DMS114 treated with DMSO at 0.1 percent for 48 hours (cell line): ENCODE results near the gene SHOC1.
"Not testable (repeated sequence)": the region's sequence is repeated elsewhere in the genome, so short reads cannot be mapped to it uniquely, and the experiment has no call there.

ENCODE experiments used
- DNase-seq: peaks from one replicate; lab custom pipeline; 2025; ENCODE audit not compliant: unreplicated experiment; lab: John Stamatoyannopoulos, UW

Gene SHOC1

DNA sequence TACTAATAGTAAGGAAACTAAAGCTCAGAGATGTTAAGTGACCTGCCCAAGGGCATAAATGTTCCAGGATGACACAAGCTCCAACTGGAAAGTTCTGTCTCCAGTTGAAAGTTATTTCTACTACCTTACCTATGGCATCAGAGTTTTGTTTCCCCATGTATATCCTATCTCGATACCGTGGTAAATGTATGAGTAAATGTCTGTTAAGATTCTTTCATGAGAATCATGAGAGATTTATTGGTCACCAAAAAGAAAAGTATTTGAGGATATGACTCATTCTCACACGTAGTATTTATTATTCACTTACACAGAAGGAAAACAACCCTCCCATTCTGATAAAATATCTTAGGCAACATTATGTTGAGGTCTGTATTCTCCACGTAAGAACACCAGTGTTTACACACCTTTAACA is 11.1 kb upstream of the SHOC1 start:
- DNase-seq = no peak

DNA sequence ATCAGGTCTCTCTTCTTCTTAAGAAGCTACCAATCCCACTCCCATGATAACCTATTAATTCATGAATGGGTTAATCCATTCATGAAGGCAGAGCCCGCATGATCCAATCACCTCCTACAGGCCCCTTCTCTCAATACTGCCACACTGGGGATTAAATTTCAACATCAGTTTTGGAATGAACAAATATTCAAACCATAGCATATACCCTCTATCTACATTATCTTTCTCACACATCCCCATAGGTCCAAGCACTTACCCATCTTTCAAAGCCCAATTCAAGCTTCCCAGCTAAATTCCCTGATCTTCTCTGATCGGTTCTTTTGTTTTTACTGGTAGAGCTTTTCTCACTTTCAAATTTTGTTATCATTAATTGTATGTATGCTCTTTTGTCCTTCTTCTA is 10.5 kb upstream of the SHOC1 start:
- DNase-seq = no peak

DNA sequence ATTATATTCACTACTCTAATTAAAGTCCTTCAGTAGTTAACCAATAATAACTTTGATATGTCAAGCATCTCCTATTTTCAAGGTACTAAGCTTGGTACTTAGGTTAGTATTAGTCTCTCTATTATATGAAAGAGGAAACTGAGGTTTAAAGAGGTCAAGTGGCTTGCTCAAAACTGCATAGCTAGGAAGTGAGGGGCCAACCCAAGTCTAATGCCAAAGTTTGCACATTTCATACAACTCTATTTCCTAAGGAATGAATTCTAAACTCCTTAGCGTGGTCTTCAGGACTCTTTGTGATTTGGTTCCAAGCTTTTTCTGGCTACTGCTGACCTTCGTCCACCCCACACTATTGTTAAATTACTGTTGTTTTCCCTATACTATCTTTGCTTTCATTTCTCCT is 9.9 kb upstream of the SHOC1 start:
- DNase-seq = no peak

DNA sequence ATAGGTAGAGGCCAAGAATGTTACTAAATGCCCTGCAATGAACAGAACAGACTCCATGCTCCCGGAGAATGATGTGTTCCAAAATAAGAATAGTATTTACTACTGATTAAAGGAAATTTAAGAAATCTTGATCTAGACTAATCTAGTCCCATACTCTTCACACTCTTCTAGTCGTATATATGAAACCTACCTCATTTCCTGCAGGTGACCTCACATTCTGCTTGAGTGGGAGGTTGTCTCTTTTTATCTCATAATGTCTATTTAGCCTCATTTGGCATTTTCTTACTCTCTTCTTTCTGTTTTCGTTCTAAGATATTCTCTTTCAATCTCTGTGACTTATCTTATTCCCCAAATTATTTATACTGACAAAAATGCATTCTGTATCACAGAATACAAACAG is 9.2 kb upstream of the SHOC1 start:
- no peak for DNase-seq

DNA sequence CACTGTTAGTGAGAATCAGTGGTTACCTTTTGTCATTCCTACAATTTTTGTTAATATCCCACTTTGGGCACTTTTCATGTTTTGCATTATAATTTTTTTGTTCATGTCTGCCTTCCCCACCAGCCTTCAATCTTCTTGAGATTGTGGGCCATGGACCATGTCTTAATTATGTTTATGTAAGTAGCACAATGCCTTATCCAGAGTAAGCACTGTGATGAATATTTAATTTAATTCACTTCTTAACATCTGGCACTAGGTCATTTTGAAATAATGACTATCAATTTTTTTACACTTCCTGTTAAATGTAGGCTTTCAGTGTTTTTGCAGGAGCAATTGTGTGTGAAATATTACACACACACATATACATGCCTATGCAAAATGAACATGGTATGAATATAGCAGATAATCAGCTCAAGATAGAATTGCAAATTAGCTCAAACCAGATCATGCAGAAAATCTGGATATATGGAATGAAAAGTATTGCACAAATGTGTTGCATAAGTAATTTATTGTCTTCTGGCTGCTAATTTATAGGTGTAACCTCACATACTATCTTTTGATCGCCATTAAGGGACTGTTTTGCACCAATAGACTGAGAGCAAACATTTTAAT is 5.3 kb upstream of the SHOC1 start:
- DNase-seq = no peak

DNA sequence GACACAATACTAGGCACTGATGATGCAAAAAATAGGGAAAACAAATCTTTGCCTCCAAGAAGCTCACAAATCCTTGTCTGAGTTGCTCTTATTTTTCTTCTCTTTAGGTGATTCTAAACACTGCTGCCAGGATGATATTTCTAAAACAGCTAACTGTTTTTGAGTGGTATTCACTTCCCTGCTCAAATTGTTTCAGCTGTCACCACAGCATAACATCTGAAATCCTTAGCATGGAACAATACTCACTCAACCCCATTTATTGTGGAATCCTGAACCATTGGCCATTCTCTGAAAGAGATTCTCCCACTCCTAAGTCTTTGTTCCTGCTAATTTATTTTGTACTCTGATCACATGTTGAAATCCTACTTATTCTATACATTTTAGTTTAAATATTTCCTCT is 4.8 kb upstream of the SHOC1 start:
- DNase-seq = no peak

DNA sequence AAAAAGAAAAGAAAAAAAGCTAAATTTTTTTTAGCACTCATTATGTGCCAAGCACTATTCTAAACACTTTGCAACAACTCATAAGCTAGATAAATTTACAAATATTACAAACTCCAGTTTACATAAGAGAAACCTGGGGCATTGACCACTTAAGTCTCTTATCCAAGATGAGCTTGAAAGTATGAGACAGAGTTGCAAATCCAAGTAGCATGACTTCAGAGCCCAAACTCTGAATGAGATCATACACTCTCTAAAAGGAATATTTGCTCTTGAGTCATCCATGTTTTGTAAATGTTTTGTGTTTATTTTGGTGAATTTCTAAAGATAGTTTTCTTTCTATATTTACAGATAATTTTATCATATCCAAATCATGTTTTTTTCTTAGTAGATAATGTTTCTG is 4.0 kb upstream of the SHOC1 start:
- DNase-seq = no peak

DNA sequence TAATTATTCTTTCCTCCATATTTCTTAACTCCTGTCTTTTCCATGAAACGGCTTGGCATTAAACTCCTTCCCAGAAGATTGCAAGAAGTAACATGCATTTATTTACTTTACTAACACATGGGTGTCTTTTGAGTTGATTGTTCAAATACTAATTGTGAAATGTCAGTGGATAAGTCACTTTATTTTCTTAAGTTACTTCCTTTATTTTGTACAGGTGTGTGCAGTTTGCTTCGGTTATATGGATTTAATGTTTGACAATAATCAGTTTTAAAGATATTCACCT is 761 bp upstream of the SHOC1 start:
- no peak for DNase-seq

DNA sequence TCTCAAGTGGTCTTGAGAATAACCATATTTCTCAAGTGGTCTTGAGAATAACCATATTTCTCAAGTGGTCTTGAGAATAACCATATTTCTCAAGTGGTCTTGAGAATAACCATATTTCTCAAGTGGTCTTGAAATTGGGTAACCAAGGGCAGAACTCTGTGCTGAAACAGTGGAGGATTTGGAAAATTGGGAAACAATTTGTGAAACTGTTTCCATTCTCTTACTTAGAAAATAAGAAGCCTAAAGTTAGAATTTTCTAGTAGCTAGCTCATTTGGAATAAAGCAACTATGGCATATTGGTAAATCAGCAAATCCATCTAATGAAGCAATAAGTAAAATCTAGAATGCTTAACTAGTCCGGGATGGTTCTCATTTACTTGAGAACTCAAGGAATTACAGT is 2.9 kb downstream of the SHOC1 start:
- not testable (repeated sequence) for DNase-seq

DNA sequence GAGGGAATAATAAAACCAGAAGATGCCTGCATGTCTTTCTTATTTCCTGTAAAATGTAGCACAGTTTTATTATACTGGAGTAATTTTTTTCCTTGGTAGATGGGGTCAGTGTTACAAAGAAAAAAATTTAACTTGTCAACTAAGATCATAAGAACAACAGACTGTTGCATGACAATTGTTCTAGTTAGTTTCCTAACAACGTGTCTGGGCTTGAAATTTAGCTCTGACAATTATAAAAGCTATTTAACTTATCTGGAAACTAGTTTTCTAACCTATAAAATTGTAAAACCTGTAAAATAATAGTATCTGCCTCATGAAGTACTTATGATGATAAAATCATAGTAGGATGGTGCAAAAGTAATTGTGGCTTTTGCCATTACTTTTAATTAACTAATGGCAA is 4.9 kb downstream of the SHOC1 start:
- DNase-seq = no peak

DNA sequence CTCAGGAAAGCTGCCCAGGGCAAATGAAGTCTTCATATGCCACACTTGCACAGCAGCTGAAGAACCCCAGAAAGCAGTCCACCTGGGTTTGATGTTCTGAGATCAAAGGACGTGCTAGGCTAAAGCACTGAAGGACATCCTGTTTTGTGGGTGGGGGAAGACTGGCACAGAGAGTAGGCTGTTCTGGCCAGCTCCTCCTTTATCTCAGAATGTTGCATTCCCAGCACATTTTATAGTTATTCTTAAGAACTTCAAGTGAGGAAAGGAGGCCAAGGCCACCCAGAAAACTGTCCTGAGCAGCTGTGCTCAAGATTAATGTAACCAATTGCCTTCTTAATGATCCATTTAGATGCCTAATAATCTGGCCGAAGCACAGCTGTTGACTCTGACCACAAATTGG is 10.9 kb downstream of the SHOC1 start:
- DNase-seq = no peak

DNA sequence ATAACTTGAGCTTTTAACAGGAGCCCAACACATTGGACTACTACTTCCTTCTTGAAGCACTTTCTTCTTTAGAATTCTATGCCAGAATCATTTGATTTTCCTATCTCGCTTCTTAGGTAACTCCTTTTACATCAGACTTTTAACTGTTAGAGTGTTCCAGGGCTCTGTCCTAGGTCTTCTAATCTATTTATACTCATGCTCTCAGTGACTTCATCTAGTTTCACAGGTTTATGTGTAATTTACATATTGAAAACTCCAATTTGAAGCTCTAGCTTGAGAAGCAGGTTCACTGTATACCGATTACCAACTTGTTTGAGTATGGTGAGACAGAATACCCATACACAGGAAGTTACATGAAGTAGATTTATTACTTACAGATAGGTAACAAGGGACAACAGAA is 11.3 kb downstream of the SHOC1 start:
- DNase-seq = no peak

DNA sequence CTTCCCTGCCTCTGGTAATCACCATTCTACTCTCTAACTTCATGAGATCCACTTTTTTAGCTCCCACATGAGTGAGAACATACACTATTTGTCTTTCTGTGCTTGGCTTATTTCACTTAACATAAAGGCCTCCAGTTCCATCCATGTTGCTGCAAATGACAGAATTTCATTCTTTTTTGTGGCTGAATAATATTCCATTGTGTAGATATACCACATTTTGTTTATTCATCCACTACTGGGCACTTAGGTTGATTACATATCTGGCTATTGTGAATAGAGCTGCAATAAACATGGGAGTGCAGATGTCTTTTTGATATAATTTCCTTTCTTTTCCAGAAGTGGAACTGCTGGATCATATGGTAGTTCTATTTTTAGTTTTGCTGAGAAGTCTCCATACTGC is 28.7 kb downstream of the SHOC1 start:
- no peak for DNase-seq

DNA sequence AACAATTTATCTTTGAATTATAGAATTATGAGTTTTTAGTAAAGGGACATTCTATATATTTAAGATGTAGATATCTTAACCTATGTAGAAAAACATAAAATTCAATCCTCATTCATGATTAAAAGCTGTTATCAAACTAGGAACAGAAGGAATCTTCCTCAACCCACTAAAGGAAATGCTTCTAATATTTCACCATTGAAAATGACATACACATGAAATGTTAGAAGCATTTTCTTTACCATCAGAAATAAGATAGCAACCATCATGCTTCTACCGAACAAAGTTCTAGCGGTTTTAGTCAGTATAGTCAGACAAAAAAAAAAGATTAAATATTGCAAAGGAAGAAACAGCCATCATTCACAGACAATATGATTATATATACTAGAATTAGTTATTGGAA is 32.2 kb downstream of the SHOC1 start:
- no peak for DNase-seq

DNA sequence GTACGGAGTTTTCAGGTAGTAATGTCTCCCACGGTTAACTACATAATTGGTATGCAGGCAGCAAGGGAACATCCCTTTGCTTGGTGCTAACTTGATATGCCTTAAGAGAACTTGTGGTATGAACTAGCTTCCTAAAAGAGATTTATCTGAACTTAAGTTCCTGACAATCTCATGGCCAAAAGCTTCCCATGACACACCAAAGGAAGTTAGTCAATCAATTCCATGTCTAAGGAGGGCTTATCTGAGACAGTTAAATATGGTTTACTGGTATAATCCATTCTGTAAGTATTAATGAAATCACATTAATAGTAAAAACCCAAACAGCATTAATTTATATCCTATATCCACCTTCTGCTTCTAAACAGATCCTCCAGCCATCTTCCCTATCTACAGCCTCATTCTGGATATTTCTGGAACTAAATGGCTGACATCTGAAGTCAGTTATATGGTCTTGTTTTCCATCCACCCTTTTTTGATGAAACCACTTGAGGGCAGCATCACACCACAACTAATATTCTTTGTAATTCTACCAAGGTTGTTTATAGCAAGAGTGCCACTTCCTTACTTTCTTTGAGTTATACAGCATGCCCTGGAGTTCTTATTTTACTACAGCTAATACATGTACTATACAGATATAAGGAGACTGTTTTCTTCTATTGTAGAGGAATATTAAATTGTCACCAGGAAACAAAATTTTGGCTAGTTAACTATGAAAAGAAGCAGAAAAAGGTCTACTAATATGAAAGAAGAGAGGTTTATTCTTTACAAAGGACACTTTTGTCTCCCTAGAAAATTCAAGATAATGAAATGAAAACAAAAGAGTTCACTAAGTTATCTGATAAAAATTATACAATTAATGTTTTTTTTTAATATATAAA is 34.7 kb downstream of the SHOC1 start:
- peak; percentile 64 for DNase-seq

DNA sequence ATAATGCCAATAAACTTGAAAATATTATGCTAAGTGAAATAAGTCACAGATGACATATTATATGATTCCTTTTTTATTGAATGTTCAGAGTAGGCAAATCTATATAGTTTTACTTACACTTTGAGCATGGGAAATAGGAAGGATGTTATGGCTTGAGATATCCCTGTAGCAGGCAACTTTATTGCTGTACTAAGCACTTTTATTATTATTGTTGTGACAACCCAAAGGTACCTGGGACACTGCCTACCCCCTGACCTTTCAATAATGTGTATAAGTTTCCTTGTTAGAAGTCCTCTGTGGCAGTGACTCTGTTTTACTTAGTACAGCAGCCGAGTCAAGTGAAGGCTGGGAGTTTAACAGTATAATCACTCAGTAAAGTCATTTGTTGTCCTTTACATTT is 39.9 kb downstream of the SHOC1 start:
- DNase-seq = no peak

DNA sequence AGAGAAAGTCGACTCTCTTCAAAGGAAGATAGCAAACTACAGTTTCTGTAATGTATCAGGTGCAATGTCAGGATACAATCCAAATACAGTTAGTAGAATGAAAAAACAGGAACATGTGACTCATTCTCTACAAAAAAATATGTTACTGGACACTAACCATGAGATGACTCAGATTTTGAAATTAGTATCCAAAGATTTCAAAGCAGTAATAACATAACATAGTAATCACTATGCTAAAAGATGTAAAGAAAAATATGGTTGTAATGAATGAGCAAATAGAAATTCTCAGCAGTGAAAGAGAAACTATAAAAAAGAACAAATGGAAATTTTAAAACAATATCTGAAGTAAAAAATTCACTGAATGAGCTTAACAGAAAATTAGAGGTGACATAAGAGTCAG is 42.3 kb downstream of the SHOC1 start:
- DNase-seq = no peak
